GM23338 (cell line): ENCODE measurements around the gene AGAP1. TPM values are rescaled to one million over a fixed set of nuclear protein-coding genes. Genes with fewer than 3 reads are reported as not detected.

ENCODE experiments used
- ATAC-seq: fragments of 200-7000 bp; cut with Tn5 transposase; 3 replicates; pipeline ENCODE4 v1.9.1; 2020
- DNase-seq: peaks from one replicate; pipeline ENCODE4 v3.0.0-alpha.2; 2015; ENCODE audit warnings: low spot score
- H2AFZ ChIP-seq: fragments of 200-600 bp; sonication (generic); 2 replicates; pipeline ENCODE4 v1.8.0; 2016; ENCODE audit warnings: antibody characterized with exemption, mild to moderate bottlenecking, moderate library complexity
- H3F3A ChIP-seq: fragments of 200-600 bp; sonication (generic); replicated peaks from 2 replicates; pipeline ENCODE4 v1.8.0; 2017; ENCODE audit warnings: antibody characterized with exemption, mixed run types, low read depth
- H3K27ac ChIP-seq: fragments of 200-600 bp; sonication (generic); 2 replicates; pipeline ENCODE4 v1.6.1; 2016; ENCODE audit warnings: low read depth
- H3K27me3 ChIP-seq: fragments of 200-600 bp; sonication (generic); 2 replicates; pipeline ENCODE4 v1.8.0; 2016; ENCODE audit warnings: mild to moderate bottlenecking, mixed run types, moderate library complexity; ENCODE audit not compliant: insufficient read depth
- H3K36me3 ChIP-seq: fragments of 200-600 bp; sonication (generic); 2 replicates; pipeline ENCODE4 v1.8.0; 2016; ENCODE audit warnings: mild to moderate bottlenecking; ENCODE audit not compliant: insufficient read depth
- H3K4me1 ChIP-seq: fragments of 200-600 bp; sonication (generic); 2 replicates; pipeline ENCODE4 v1.8.0; 2016; ENCODE audit warnings: mild to moderate bottlenecking, moderate library complexity; ENCODE audit not compliant: insufficient read depth
- H3K4me2 ChIP-seq: fragments of 200-600 bp; sonication (generic); 2 replicates; pipeline ENCODE4 v1.7.1; 2017; ENCODE audit warnings: mixed run types
- H3K4me3 ChIP-seq: fragments of 200-600 bp; sonication (generic); 2 replicates; pipeline ENCODE4 v1.6.1; 2016; ENCODE audit warnings: mixed run types
- H3K79me2 ChIP-seq: fragments of 200-600 bp; sonication (generic); replicated peaks from 2 replicates; pipeline ENCODE4 v1.8.0; 2017; ENCODE audit warnings: mild to moderate bottlenecking; ENCODE audit not compliant: insufficient read depth
- H3K9me2 ChIP-seq: fragments of 200-600 bp; sonication (generic); 2 replicates; pipeline ENCODE4 v1.8.0; 2017; ENCODE audit not compliant: insufficient read depth
- H4K20me1 ChIP-seq: fragments of 200-600 bp; sonication (generic); replicated peaks from 2 replicates; pipeline ENCODE4 v1.8.0; 2017; ENCODE audit warnings: mild to moderate bottlenecking; ENCODE audit not compliant: insufficient read depth
- H3K27ac Mint-ChIP-seq: 2 replicates; pipeline ENCODE4 v1.8.0; 2020; ENCODE audit warnings: inconsistent platforms, mild to moderate bottlenecking, moderate library complexity, mixed read lengths
- H3K27me3 Mint-ChIP-seq: 3 replicates; pipeline ENCODE4 v1.8.0; 2022; ENCODE audit warnings: low read depth, mild to moderate bottlenecking, moderate library complexity, mixed read lengths, inconsistent platforms; ENCODE audit not compliant: insufficient read depth, poor library complexity
- H3K36me3 Mint-ChIP-seq: 3 replicates; pipeline ENCODE4 v1.8.0; 2021; ENCODE audit warnings: low read depth, mild to moderate bottlenecking, inconsistent platforms, moderate library complexity, mixed read lengths
- H3K4me1 Mint-ChIP-seq: 3 replicates; pipeline ENCODE4 v1.8.0; 2020; ENCODE audit warnings: mild to moderate bottlenecking, inconsistent platforms, mixed read lengths
- H3K4me3 Mint-ChIP-seq: 3 replicates; pipeline ENCODE4 v1.8.0; 2021; ENCODE audit warnings: moderate library complexity, mild to moderate bottlenecking, inconsistent platforms, mixed read lengths
- H3K9me3 Mint-ChIP-seq: 3 replicates; pipeline ENCODE4 v1.8.0; 2020; ENCODE audit warnings: moderate library complexity, mild to moderate bottlenecking, inconsistent platforms, mixed read lengths
- CREB1 ChIP-seq: fragments of 250-450 bp; sonication (Bioruptor Pico); IDR thresholded peaks from 2 replicates; pipeline ENCODE4 v1.5.0; 2020; ENCODE audit warnings: low read depth, mild to moderate bottlenecking, moderate library complexity
- EZH2phosphoT487 ChIP-seq: fragments of 200-600 bp; sonication (generic); IDR thresholded peaks from one replicate; pipeline ENCODE4 v1.8.1; 2018; ENCODE audit warnings: antibody characterized with exemption; ENCODE audit not compliant: unreplicated experiment
- JUNB ChIP-seq: IDR thresholded peaks from one replicate; pipeline ENCODE4 v1.6.1; 2016; ENCODE audit warnings: antibody characterized with exemption; ENCODE audit not compliant: unreplicated experiment
- NANOG ChIP-seq: IDR thresholded peaks from 2 replicates; pipeline ENCODE4 v1.6.1; 2016; ENCODE audit warnings: antibody characterized with exemption, borderline replicate concordance
- POLR2AphosphoS5 ChIP-seq: IDR thresholded peaks from 2 replicates; pipeline ENCODE4 v1.6.1; 2016; ENCODE audit warnings: antibody characterized with exemption, low read depth
- REST ChIP-seq: IDR thresholded peaks from one replicate; pipeline ENCODE4 v1.6.1; 2018; ENCODE audit warnings: antibody characterized with exemption; ENCODE audit not compliant: unreplicated experiment
- STAT1 ChIP-seq: IDR thresholded peaks from one replicate; pipeline ENCODE4 v1.6.1; 2016; ENCODE audit warnings: antibody characterized with exemption; ENCODE audit not compliant: unreplicated experiment
- ZNF114 ChIP-seq: fragments of 250-450 bp; sonication (Bioruptor Pico); IDR thresholded peaks from 2 replicates; pipeline ENCODE4 v1.5.0; 2020; ENCODE audit warnings: mild to moderate bottlenecking, moderate library complexity
- ZNF331 ChIP-seq: fragments of 250-450 bp; sonication (Bioruptor Pico); IDR thresholded peaks from 2 replicates; pipeline ENCODE4 v1.5.0; 2020; ENCODE audit warnings: low read depth, mild to moderate bottlenecking, moderate library complexity
- ZNF462 ChIP-seq: fragments of 250-450 bp; sonication (Bioruptor Pico); IDR thresholded peaks from 2 replicates; pipeline ENCODE4 v1.5.0; 2020; ENCODE audit warnings: mild to moderate bottlenecking, moderate library complexity
- polyA plus RNA-seq: library from polyadenylated mRNA; unstranded; fragments of >200 nt; fragmentation: Nextera tagmentation; extraction: Ambion mirVana; gene quantifications from 2 replicates; pipeline ENCODE4 v1.2.1, GENCODE V29; 2016
- total RNA-seq: library from RNA; depleted of rRNA; stranded (reverse); fragments of >200 nt; shearing (Covaris generic); gene quantifications from 2 replicates; pipeline ENCODE4 v1.2.3, GENCODE V29; 2014

Gene AGAP1
- total and polyA plus RNA-seq, 2 experiments from 2014 or later: 13.3 to 27.9 TPM

GRCh38 chr2:236088368-236089057 is 594.7 kb downstream of the AGAP1 start:
- H3K27ac ChIP-seq: no peak overlapping the region
- no peak for DNase-seq
- peaks cover 26% of the 10 kb centered on the region for H3K27me3 Mint-ChIP-seq
- H3K9me3 Mint-ChIP-seq: no peaks in the 10 kb centered on the region; the same call in 2 of the 3 replicates
- no peak overlapping the region for H3K27ac Mint-ChIP-seq
- H3K4me1 Mint-ChIP-seq: peaks cover 76% of the 10 kb centered on the region
- H3F3A ChIP-seq: peaks cover 5% of the 10 kb centered on the region
- TF ChIP-seq ZNF114 (CRISPR knock-in tag): no peak
- TF ChIP-seq STAT1: no peak
- TF ChIP-seq EZH2phosphoT487: no peak
- TF ChIP-seq POLR2AphosphoS5: no peak
- no peak for TF ChIP-seq ZNF331 (CRISPR knock-in tag)
- TF ChIP-seq CREB1: no peak
- no peak overlapping the region for H3K4me3 ChIP-seq
- no peaks in the 10 kb centered on the region for H3K27me3 ChIP-seq
- H2AFZ ChIP-seq: no peak overlapping the region
- no peaks in the 10 kb centered on the region for H4K20me1 ChIP-seq
- H3K36me3 ChIP-seq: no peaks in the 10 kb centered on the region
- ATAC-seq: no peak
- 0 out of 2 replicates have a peak, but pooled peaks cover 3% of the 10 kb centered on the region for H3K79me2 ChIP-seq
- 0 out of 2 replicates have a peak overlapping the region, but pooled peaks have one; percentile 59 for H3K4me2 ChIP-seq
- H3K36me3 Mint-ChIP-seq: no peaks in the 10 kb centered on the region
- peaks cover 61% of the 10 kb centered on the region for H3K4me1 ChIP-seq
- no peak overlapping the region for H3K4me3 Mint-ChIP-seq
- no peaks in the 10 kb centered on the region for H3K9me2 ChIP-seq

- no peaks in the 10 kb centered on the region for H3K27me3 ChIP-seq
- TF ChIP-seq CREB1: no peak
- TF ChIP-seq NANOG: no peak
- no peak for TF ChIP-seq JUNB
- no peak for TF ChIP-seq POLR2AphosphoS5
- TF ChIP-seq ZNF331 (CRISPR knock-in tag): no peak
- TF ChIP-seq REST: no peak
- TF ChIP-seq ZNF114 (CRISPR knock-in tag): no peak
- TF ChIP-seq ZNF462: no peak
- no peak for TF ChIP-seq STAT1
Measured at GRCh38 chr2:236089271-236090026, 595.6 kb downstream of the AGAP1 start.

More at GRCh38 chr2:236089271-236090026, 595.6 kb downstream of the AGAP1 start:
- H3K4me3 Mint-ChIP-seq: no peak overlapping the region
- no peak for ATAC-seq
- peaks cover 66% of the 10 kb centered on the region for H3K4me1 Mint-ChIP-seq
- H3K36me3 ChIP-seq: no peaks in the 10 kb centered on the region
- no peaks in the 10 kb centered on the region for H3K36me3 Mint-ChIP-seq
- peaks cover 51% of the 10 kb centered on the region for H3K4me1 ChIP-seq
- no peaks in the 10 kb centered on the region for H4K20me1 ChIP-seq
- DNase-seq: no peak
- H2AFZ ChIP-seq: no peak overlapping the region
- peaks cover 26% of the 10 kb centered on the region for H3K27me3 Mint-ChIP-seq
- no peak overlapping the region for H3K4me2 ChIP-seq
- H3F3A ChIP-seq: peaks cover 5% of the 10 kb centered on the region
- H3K9me2 ChIP-seq: no peaks in the 10 kb centered on the region
- no peak overlapping the region for H3K4me3 ChIP-seq
- no peak overlapping the region for H3K27ac ChIP-seq
- H3K79me2 ChIP-seq: 0 out of 2 replicates have a peak, but pooled peaks cover 3% of the 10 kb centered on the region
- H3K27ac Mint-ChIP-seq: no peak overlapping the region
- H3K9me3 Mint-ChIP-seq: no peaks in the 10 kb centered on the region; the same call in 2 of the 3 replicates
